Stimulated activated CD4-positive, alpha-beta T cell treated with anti-CD3 and anti-CD28 coated beads, TNF-alpha, amount 100 ng/mL, for 4 hours (primary cell): ENCODE measurements around the gene CPA5.
"Not testable (repeated sequence)": the region's sequence is repeated elsewhere in the genome, so short reads cannot be mapped to it uniquely, and the experiment has no call there.

Source experiments
- DNase-seq, 3 experiments: peaks; one replicate each; pipeline ENCODE4 v3.0.0-alpha.2; 2020; ENCODE audit warnings: low read depth in 3 of 3

The CPA5 gene

GRCh38 chr7:130344271-130344866, at the start of gene CPA5:
TSS of gene CPA5 (plus strand) at chr7:130344816. CDS start at chr7:130346486, 1,670 bp downstream.
- no peak for DNase-seq

DNA sequence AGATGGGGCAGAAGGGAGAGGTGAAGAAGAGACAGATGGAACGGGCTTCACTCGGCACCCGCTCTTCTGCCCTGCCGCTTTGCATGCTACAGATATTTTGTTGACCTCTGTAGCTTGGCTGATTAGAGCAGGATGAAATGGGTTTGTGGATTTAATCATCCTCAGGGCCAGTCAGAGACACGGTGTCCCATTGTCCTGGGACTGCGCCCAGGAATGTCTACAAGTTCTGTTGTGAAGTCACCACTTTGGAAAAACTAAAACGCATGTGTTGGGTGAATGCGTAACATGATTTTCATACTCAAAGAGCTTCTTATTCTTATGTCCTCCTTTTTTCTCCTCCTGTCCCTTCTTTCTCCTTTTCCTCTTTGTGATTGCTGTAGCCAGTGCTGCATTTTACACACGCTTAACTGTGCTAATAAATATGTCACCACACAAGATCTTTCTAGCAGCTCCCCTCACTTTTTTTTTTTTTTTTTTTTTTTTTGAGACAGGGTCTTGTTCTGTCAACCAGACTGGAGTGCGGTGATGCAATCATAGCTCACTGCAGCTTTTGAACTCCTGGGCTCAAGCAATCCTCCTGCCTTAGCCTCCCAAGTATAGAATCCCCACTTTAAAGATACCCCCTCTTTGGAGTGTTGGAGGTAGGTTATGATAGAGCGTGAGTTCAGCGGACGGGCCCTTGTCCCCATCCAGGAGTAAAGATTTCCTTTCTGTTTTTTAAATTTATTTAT, 48.2 kb upstream of the CPA5 start:
- DNase-seq = no peak

DNA sequence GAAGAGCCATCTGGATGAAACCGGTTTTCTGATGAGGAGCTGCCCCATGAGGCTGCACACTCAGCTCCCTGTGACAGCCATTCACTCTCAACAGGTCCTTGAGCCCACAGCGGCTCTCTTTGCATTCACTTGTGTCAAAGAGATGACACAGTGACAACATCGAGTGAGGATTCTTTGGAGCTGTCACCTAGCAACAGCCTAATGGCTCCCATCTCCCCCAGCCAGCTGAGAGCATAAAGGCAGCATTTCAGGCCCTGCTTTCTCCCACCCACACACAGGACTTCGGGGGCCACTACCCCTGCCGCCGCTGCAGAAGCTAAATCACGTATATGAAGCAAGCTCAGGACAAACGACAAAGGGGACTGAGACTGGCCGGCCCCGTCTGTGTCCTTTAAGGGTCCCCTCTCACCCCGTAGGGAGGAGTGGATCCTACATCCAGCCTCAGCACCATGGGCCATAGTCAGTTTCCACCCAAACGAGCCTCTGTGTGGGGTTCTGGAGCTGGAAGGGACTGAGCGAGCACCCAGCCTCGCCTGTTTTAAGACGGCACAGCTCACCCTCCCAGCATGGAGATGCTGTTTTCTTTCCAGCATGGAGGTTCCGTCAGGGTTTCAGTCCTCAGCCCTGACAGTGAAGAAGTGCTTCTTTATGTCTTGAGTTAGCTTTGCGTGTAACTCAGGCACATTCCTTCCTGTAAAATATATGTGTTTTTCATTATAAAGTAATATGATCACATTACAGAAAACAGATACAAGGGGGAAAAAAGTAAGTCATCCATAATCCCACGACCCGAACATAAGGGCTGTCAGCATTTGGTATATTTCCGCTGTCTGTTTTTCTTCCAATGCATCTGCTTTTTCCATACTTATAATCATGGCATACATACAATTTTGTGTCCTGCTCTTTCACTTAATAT, 46.7 kb upstream of the CPA5 start:
- no peak for DNase-seq

DNA sequence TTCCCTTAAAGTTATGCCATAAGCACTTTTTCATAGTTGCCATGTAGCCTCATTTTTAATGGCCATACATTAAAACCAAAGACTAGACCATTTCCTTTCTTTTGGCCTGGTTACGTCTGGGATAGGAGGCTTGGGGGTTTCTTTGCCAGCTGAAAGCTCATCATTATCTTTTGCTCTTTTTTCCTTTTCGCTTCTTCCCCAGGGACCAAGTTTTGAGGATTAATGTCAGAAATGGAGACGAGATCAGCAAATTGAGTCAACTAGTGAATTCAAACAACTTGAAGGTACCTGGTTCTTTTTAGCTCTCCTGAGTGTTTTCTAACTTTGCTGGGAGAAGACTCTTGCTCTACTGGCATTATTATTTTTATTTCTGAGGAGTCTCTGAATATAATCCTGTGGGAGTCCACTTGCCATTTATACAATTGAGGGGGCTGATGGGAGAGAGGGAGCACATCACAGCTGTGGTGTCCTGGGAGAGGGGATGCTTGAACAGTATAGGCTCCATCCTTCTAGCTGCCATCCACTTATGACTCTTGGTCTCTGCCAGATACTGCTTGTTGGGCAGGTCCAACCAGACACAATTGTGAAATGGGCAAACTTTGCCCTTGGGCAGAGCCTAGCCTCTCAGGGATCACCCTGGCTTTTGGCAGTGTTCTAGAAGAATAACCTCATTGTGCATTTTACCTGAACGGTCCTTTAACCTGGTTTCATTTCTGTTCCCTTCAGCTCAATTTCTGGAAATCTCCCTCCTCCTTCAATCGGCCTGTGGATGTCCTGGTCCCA, 45.9 kb upstream of the CPA5 start:
- no peak for DNase-seq

DNA sequence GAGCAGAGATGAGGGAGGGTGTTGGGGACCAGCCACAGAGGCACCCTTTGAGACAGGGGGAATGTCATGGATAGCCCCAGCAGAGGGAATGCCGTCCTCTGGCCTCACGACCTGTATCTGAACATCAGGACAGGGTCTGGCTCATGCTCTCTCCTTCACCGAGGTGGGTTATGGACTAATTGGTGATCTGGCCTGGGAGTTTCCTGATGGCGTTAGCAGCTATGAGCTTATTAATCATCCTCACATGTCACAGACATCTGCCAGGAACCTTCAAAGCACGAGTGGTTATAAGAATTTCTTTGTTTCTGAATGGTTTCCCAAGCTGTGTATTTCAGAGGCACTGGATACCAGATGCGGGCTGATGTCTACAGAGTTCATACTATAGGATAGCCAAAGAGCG, 44.8 kb upstream of the CPA5 start:
- DNase-seq = no peak

GRCh38 chr7:130301501-130302020, 43.1 kb upstream of the CPA5 start:
- no peak for DNase-seq

- no peak for DNase-seq
Observed at GRCh38 chr7:130302649-130303048, 42.0 kb upstream of the CPA5 start.

DNA sequence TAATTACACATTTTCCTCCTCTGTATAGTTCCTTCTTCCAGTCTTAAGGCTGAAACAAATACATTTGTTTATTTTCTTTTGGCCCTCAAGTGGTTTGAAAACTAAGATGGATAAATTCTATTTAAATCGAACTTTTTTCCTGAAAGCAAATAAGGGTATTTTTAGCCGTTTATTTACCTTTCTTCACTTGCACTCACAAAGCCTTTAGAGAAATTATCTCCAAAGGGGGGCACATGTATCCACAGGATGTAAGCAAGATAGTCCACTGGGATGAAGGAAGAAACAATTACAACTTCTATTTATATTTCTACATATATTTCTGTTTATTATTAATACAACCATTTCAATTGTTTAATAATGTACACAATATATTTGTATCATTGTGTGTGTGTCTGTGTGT, 41.5 kb upstream of the CPA5 start:
- DNase-seq = no peak

GRCh38 chr7:130303551-130303950, 41.1 kb upstream of the CPA5 start:
- no peak for DNase-seq

GRCh38 chr7:130303982-130304381, 40.6 kb upstream of the CPA5 start:
- DNase-seq = no peak

DNA sequence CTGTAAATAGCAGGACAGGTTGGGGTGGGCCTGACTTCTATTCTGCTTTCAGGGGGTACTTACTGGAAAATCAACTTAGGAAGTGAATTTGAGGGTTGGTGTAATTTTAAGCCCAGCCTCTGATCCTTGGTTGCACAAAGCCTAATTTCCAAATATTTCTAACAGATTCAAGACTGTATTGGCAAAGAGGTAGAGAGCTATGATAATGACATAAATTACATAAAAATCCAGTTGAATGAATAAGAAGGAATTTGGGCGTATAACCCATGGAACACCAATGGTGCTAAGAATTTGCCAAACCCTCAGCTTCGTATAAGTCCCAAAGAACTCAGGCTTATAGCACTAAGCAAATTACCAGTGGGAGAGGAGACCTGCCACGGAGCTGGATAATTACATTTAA, 39.7 kb upstream of the CPA5 start:
- no peak for DNase-seq

DNA sequence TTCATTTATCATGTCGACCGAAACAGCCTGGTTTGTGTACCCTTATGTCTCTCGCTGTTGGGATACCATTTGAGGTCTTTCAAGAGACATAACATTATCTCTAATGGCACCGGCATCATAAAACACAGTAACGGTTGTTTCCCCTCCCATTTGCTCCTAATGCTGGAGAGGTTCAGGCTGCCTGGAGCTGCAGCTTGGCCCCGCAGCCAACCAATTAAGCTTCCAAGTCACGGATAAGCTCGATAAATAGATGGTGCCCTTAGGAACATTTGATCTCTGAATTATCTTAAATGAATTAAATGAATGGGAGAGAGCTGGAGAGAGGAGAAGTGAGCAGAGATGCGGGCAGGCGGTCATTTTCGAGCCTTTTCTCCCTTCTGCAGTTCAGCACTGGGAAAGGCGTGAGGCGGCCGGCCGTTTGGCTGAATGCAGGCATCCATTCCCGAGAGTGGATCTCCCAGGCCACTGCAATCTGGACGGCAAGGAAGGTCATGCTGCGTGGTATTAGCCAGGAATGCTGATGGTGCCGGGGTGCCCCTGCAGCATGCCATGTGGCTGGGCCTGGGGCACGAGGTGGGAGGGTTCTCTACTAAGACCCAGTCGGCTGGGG, 39.1 kb upstream of the CPA5 start:
- no peak for DNase-seq

- no peak for DNase-seq
Observed at GRCh38 chr7:130309986-130310385, 34.6 kb upstream of the CPA5 start.

GRCh38 chr7:130314305-130314704, 30.3 kb upstream of the CPA5 start:
- no peak for DNase-seq

GRCh38 chr7:130319541-130319940, 25.1 kb upstream of the CPA5 start:
- DNase-seq = no peak

DNA sequence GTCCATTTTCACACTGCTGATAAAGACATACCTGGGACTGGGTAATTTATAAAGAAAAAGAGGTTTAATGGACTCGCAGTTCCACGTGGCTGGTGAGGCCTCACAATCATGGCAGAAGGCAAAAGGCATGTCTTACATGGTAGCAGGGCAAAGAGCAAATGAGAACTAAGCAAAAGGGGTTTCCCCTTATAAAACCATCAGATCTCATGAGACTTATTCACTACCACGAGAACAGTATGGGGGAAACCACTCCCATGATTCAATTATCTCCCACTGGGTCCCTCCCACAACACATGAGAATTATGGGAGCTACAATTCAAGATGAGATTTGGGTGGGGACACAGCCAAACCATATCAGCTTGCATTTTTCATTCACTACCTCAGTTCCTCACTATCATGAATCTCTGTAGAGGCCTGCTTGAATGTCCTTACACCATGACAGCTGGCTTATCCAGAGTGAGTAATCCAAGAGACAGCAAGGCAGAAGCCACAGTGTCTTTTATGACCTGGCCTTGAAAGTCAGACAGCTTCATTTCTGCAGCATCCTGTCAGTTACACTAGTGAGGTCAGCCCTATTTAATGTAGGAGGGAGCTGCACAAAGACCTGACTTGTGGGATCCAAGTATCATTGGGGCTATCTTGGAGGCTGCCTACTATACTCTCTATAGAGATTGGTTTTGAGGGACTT, 22.9 kb upstream of the CPA5 start:
- not testable (repeated sequence) for DNase-seq

- DNase-seq = no peak
Observed at GRCh38 chr7:130322615-130323014, 22.0 kb upstream of the CPA5 start.

DNA sequence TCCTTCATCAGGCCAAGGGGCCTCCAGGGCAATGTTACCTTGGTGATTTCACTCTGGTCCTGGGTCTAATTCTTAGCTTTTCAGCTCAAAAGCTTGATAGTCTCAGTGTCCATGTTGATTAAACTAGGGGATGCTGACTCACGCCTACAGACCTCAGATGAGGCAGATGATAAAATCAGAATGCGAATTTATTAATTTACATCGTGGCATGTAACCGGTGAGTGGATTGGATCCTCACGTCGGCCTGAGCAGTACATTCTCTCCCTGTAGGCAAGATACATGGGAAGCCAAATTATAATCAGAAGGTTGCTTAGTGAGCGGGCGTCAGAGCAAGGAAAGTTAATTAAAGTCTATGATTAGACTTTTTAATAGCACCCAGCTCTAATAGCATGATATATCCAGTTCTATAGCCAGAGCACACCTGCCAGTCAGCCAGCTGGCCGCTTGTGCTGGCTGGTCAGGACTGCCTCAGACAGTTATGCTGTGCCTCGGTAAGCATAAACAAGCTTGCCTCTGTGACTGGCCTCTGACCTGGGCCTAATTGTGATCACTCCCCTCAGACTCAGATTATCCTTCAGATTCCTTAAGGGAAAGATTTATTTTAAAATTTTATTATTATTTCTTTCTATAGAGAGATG, 20.2 kb upstream of the CPA5 start:
- no peak for DNase-seq

DNA sequence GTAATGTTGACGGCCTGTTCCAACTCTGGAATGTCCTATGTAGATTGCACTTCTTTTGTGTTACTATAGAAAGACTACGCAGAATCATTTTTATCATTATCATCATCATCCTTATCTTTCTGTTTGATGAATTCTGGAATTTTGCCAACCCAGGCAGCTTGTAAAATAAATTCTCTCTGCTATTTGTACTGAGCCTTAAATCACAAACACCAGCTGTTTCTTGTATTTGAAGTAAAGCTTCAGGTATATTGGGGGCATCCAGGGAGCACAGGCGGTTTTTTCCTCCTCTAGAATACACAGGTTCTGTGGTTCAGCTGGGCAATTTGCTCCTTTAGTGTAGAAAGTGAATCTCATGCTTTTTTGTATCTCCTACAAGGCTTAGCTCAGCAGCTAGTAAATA, 14.9 kb upstream of the CPA5 start:
- no peak for DNase-seq
